SK-N-SH (cell line): ENCODE measurements around the gene CAD. TPM values are rescaled to one million over a fixed set of nuclear protein-coding genes. Genes with fewer than 3 reads are reported as not detected.

ENCODE experiments used
- CTCF ChIA-PET: fragments of 300-600, 350-600 bp; formaldehyde crosslinking; extraction: SDS; loops from one replicate; lab custom pipeline; 2021; lab: Yijun Ruan, JAX
- POLR2A ChIA-PET: fragments of 350-600 bp; sonication (Branson Sonifier 250); formaldehyde crosslinking; extraction: SDS; loops from one replicate; lab custom pipeline; 2020; ENCODE audit warnings: antibody characterized with exemption, inconsistent platforms; lab: Yijun Ruan, JAX
- DNase-seq: peaks from one replicate; pipeline ENCODE4 v3.0.0; 2012
- H2AFZ ChIP-seq: fragments of 200-600 bp; sonication (generic); 2 replicates; pipeline ENCODE4 v1.8.1; 2016; ENCODE audit warnings: antibody characterized with exemption, mild to moderate bottlenecking, low read depth
- H3F3A ChIP-seq: fragments of 200-600 bp; sonication (generic); replicated peaks from 2 replicates; pipeline ENCODE3; 2016; ENCODE audit warnings: antibody characterized with exemption, mild to moderate bottlenecking; ENCODE audit not compliant: insufficient read depth
- H3K27ac ChIP-seq, 2 experiments: fragments of 200-500 bp in 1 of 2; fragments of 200-600 bp in 1 of 2; sonication (Bioruptor generic) in 1 of 2; sonication (generic), shearing (Covaris generic) in 1 of 2; 2 replicates each; pipeline versions ENCODE4 v1.5.1 to v1.6.1; 2014 to 2016; ENCODE audit warnings: low read depth in 2 of 2, inconsistent platforms in 1 of 2, low read length in 1 of 2, mild to moderate bottlenecking in 1 of 2, mixed read lengths in 1 of 2
- H3K27me3 ChIP-seq: fragments of 200-600 bp; sonication (generic), shearing (Covaris generic); 2 replicates; pipeline ENCODE4 v1.6.1; 2016; ENCODE audit warnings: mixed run types; ENCODE audit not compliant: insufficient read depth
- H3K36me3 ChIP-seq, 2 experiments: fragments of 200-500 bp in 1 of 2; fragments of 200-600 bp in 1 of 2; sonication (Bioruptor generic) in 1 of 2; sonication (generic) in 1 of 2; replicated peaks in 1 of 2; 2 replicates each; pipeline versions ENCODE3 to v1.5.1; 2014 to 2016; ENCODE audit warnings: low read length in 1 of 2, mild to moderate bottlenecking in 1 of 2; ENCODE audit not compliant: insufficient read depth in 2 of 2, control insufficient read depth in 1 of 2
- H3K4me1 ChIP-seq, 2 experiments: fragments of 200-500 bp in 1 of 2; fragments of 200-600 bp in 1 of 2; sonication (Bioruptor generic) in 1 of 2; sonication (generic), shearing (Covaris generic) in 1 of 2; 2 replicates each; pipeline versions ENCODE4 v1.5.1 to v1.6.1; 2014 to 2016; ENCODE audit warnings: low read depth in 1 of 2, low read length in 1 of 2, mixed run types in 1 of 2; ENCODE audit not compliant: insufficient read depth in 2 of 2, control insufficient read depth in 1 of 2
- H3K4me2 ChIP-seq: fragments of 200-600 bp; sonication (generic), shearing (Covaris generic); 2 replicates; pipeline ENCODE4 v1.6.1; 2017; ENCODE audit warnings: mixed run types
- H3K4me3 ChIP-seq, 2 experiments: fragments of 200-500 bp in 1 of 2; fragments of 200-600 bp in 1 of 2; sonication (Bioruptor generic) in 1 of 2; sonication (generic), shearing (Covaris generic) in 1 of 2; 2 replicates each; pipeline versions ENCODE4 v1.5.1 to v1.8.1; 2014 to 2016; ENCODE audit warnings: low read depth in 2 of 2, inconsistent platforms in 1 of 2, low read length in 1 of 2, mild to moderate bottlenecking in 1 of 2, mixed read lengths in 1 of 2, moderate library complexity in 1 of 2
- H3K79me2 ChIP-seq: fragments of 200-600 bp; sonication (generic); 2 replicates; pipeline ENCODE4 v1.8.1; 2017; ENCODE audit warnings: mild to moderate bottlenecking; ENCODE audit not compliant: insufficient read depth
- H3K9ac ChIP-seq: fragments of 200-600 bp; sonication (generic); 2 replicates; pipeline ENCODE4 v1.6.1; 2017; ENCODE audit warnings: mixed run types
- H3K9me2 ChIP-seq: fragments of 200-600 bp; sonication (generic); 2 replicates; pipeline ENCODE4 v1.6.1; 2017; ENCODE audit warnings: mixed run types
- H3K9me3 ChIP-seq: fragments of 200-600 bp; sonication (generic); 2 replicates; pipeline ENCODE4 v1.6.1; 2017; ENCODE audit warnings: mixed run types, mild to moderate bottlenecking, moderate library complexity
- H4K20me1 ChIP-seq: fragments of 200-600 bp; sonication (generic); 2 replicates; pipeline ENCODE4 v1.6.1; 2017; ENCODE audit warnings: mild to moderate bottlenecking, mixed run types; ENCODE audit not compliant: insufficient read depth
- FOSL2 ChIP-seq: IDR thresholded peaks from 2 replicates; pipeline ENCODE4 v1.4.0; 2012; ENCODE audit warnings: low read depth, mild to moderate bottlenecking, moderate library complexity, borderline replicate concordance
- GABPA ChIP-seq: IDR thresholded peaks from 2 replicates; pipeline ENCODE4 v1.4.0; 2012; ENCODE audit warnings: low read depth, mild to moderate bottlenecking
- MXI1 ChIP-seq: IDR thresholded peaks from 2 replicates; pipeline ENCODE4 v1.6.1; 2012; ENCODE audit warnings: mild to moderate bottlenecking, low read depth, low read length, improper control_type of control experiment
- RXRA ChIP-seq: IDR thresholded peaks from 2 replicates; pipeline ENCODE4 v1.4.0; 2012; ENCODE audit warnings: low read depth, mild to moderate bottlenecking, borderline replicate concordance
- TAF1 ChIP-seq: IDR thresholded peaks from 2 replicates; pipeline ENCODE4 v1.6.1; 2012; ENCODE audit warnings: low read depth, mild to moderate bottlenecking, low read length, moderate library complexity, borderline replicate concordance
- YY1 ChIP-seq: IDR thresholded peaks from 2 replicates; pipeline ENCODE4 v1.4.0; 2012; ENCODE audit warnings: low read depth, mild to moderate bottlenecking
- WGBS: methylation state at CpG from one replicate; pipeline ENCODE4 v1.1.6; 2017; ENCODE audit warnings: low lambda C conversion rate; 5-methylcytosine and 5-hydroxymethylcytosine counted together
- polyA plus RNA-seq, 3 experiments: library from polyadenylated mRNA; depleted of rRNA; stranded (reverse); fragments of >200 nt; gene quantifications; 2 replicates each; pipeline ENCODE4 v1.2.3, GENCODE V29; 2012
- TF ChIP-seq, protein P1 (sequence below): IDR thresholded peaks from 2 replicates; pipeline ENCODE4 v1.6.1; 2012; ENCODE audit warnings: mild to moderate bottlenecking, low read depth, low read length, moderate library complexity
- TF ChIP-seq, protein P2 (sequence below): IDR thresholded peaks from 2 replicates; pipeline ENCODE4 v1.4.0; 2012; ENCODE audit warnings: low read depth
- TF ChIP-seq, protein P3 (sequence below): fragments of 200-600 bp; sonication (generic); IDR thresholded peaks from 2 replicates; pipeline ENCODE4 v1.6.1; 2017; ENCODE audit warnings: antibody characterized with exemption, mild to moderate bottlenecking, moderate library complexity

CAD gene
- polyA plus RNA-seq, 1 of the 3 experiments (the other 2 are of a cell fraction), result 47.6 TPM

DNA sequence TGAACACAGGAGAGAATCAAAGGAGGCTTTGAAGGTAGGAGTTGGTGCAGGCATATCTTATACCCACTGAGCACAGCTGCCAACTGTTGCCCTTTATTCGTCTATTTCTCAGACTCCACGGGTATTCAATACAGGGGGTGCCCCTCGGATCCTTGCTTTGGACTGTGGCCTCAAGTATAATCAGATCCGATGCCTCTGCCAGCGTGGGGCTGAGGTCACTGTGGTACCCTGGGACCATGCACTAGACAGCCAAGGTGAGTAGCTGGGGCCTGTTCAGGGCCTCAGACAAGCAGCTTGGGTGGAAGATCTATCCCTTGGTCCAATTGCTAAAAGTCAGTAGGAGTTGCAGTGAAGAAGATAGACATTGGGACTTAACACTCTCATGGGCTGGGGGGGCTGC lies 5.2 kb downstream of the CAD start (continued):
- no peak for TF ChIP-seq RXRA
- TF ChIP-seq, protein P1, sequence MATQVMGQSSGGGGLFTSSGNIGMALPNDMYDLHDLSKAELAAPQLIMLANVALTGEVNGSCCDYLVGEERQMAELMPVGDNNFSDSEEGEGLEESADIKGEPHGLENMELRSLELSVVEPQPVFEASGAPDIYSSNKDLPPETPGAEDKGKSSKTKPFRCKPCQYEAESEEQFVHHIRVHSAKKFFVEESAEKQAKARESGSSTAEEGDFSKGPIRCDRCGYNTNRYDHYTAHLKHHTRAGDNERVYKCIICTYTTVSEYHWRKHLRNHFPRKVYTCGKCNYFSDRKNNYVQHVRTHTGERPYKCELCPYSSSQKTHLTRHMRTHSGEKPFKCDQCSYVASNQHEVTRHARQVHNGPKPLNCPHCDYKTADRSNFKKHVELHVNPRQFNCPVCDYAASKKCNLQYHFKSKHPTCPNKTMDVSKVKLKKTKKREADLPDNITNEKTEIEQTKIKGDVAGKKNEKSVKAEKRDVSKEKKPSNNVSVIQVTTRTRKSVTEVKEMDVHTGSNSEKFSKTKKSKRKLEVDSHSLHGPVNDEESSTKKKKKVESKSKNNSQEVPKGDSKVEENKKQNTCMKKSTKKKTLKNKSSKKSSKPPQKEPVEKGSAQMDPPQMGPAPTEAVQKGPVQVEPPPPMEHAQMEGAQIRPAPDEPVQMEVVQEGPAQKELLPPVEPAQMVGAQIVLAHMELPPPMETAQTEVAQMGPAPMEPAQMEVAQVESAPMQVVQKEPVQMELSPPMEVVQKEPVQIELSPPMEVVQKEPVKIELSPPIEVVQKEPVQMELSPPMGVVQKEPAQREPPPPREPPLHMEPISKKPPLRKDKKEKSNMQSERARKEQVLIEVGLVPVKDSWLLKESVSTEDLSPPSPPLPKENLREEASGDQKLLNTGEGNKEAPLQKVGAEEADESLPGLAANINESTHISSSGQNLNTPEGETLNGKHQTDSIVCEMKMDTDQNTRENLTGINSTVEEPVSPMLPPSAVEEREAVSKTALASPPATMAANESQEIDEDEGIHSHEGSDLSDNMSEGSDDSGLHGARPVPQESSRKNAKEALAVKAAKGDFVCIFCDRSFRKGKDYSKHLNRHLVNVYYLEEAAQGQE, result no peak

DNA sequence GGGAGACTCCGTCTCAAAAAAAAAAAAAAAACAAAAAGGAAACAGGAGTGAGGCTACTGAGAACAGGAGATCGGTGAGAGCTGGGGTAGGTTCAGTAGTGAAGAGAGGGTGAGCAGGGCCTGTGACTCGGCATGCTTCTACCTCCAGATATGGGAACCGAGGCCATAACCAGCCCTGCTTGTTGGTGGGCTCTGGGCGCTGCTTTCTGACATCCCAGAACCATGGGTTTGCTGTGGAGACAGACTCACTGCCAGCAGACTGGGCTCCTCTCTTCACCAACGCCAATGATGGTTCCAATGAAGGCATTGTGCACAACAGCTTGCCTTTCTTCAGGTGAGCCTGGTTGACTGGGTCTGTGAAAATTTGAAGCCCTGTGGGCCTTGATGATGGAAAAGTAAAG lies 6.2 kb downstream of the CAD start:
- peaks cover 75 to 85% of the 10 kb centered on the region in 2 experiments for H3K36me3 ChIP-seq

More for the DNA sequence above, 6.2 kb downstream of the CAD start:
- ChIA-PET POLR2A (no interaction called here), CTCF (interaction anchor here (1.2 to 4.3 kb wide), 3 partner anchors 28 to 57 kb away, joined by 3 to 18 read pairs (median 17); partner anchors contain the start of gene SLC30A3)
- Histone ChIP-seq H3K9me2 (no peaks in the 10 kb centered on the region), H3K79me2 (peaks cover 9% of the 10 kb centered on the region; the same call in 1 of the 2 replicates), H3K4me3 (no peak overlapping the region), H3K9ac (no peak overlapping the region), H3K27ac (no peak overlapping the region), H3K4me1 (no peaks in the 10 kb centered on the region; a peak in 1 of 4 replicates), H2AFZ (no peak overlapping the region), H4K20me1 (no peaks in the 10 kb centered on the region), H3K9me3 (no peaks in the 10 kb centered on the region), H3K4me2 (no peak overlapping the region), H3F3A (peaks cover 15% of the 10 kb centered on the region), H3K27me3 (no peaks in the 10 kb centered on the region)
- no peak for TF ChIP-seq FOSL2
- no peak for TF ChIP-seq TAF1
- no peak for TF ChIP-seq MXI1
- no peak for TF ChIP-seq RXRA
- TF ChIP-seq GABPA, result no peak
- TF ChIP-seq, protein P2, sequence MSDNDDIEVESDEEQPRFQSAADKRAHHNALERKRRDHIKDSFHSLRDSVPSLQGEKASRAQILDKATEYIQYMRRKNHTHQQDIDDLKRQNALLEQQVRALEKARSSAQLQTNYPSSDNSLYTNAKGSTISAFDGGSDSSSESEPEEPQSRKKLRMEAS, result no peak
- TF ChIP-seq, protein P3, sequence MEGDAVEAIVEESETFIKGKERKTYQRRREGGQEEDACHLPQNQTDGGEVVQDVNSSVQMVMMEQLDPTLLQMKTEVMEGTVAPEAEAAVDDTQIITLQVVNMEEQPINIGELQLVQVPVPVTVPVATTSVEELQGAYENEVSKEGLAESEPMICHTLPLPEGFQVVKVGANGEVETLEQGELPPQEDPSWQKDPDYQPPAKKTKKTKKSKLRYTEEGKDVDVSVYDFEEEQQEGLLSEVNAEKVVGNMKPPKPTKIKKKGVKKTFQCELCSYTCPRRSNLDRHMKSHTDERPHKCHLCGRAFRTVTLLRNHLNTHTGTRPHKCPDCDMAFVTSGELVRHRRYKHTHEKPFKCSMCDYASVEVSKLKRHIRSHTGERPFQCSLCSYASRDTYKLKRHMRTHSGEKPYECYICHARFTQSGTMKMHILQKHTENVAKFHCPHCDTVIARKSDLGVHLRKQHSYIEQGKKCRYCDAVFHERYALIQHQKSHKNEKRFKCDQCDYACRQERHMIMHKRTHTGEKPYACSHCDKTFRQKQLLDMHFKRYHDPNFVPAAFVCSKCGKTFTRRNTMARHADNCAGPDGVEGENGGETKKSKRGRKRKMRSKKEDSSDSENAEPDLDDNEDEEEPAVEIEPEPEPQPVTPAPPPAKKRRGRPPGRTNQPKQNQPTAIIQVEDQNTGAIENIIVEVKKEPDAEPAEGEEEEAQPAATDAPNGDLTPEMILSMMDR, result no peak
- TF ChIP-seq, protein P1, result no peak
- no peak for TF ChIP-seq YY1
- 99% methylated on average over 6 of the region's 6 CpGs for WGBS
- no peak for DNase-seq
